ENCODE data around the gene OR56A5. TPM values are rescaled to one million over a fixed set of nuclear protein-coding genes. Genes with fewer than 3 reads are reported as not detected.

The OR56A5 gene
- total RNA-seq, 1 experiment from 2014 or later: not detected

DNA sequence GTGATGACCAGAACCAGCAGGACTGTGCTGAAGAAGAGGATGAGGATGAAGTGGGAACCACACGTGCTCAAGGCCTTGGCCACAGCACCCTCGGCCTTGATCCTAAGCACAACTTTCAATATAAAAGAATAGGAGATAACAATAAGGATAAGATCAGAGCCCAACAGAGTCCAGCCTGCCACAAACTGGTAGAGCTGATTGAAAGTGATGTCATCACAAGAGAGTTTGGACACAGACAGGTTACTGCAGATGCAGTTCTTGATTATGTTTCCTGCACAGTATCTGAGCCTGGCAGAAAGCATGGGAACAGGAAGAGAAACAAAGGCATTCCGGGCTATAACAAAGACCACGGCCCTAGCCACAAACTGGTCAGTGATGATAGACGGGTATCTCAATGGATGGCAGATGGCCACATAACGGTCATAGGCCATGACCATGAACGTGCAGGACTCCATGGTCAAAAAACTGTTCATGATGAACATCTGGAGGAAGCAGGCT is 34.0 kb upstream of the OR56A5 start:
- Histone ChIP-seq H2BK5ac (ENCODE audit: insufficient read length, low read length) (no peak overlapping the region), H3K4me2 (ENCODE audit: insufficient read depth, insufficient read length, low read length) (no peak overlapping the region), H3K14ac (ENCODE audit: insufficient read depth, low read length) (no peak overlapping the region; the same call in 1 of the 2 replicates), H4K91ac (ENCODE audit: insufficient read length, low read depth, low read length) (no peak overlapping the region), H4K8ac (replicated peaks; ENCODE audit: insufficient read length, low read depth, low read length) (no peak overlapping the region), H2BK20ac (ENCODE audit: low read depth, low read length, poor library complexity, severe bottlenecking) (no peak overlapping the region), H3K9ac (ENCODE audit: extremely low read depth, insufficient read length, low read length) (no peak overlapping the region), H3K56ac (ENCODE audit: insufficient read length, low read depth, low read length) (no peak overlapping the region), H3K4me1 (ENCODE audit: insufficient read depth, low read length) (no peaks in the 10 kb centered on the region), H2BK15ac (ENCODE audit: low read depth, low read length) (no peak overlapping the region), H3K9me3 (ENCODE audit: control insufficient read depth, low read depth, low read length) (no peaks in the 10 kb centered on the region), H2BK12ac (ENCODE audit: insufficient read length, low read depth, low read length) (no peak overlapping the region), H4K5ac (ENCODE audit: insufficient read length, low read depth, low read length) (no peak overlapping the region), H3K27ac (ENCODE audit: insufficient read length, low read depth, low read length) (no peak overlapping the region), H3K23me2 (ENCODE audit: insufficient read length, low read depth, low read length, poor library complexity, severe bottlenecking) (no peaks in the 10 kb centered on the region), H3K79me2 (ENCODE audit: insufficient read depth, low read length) (no peaks in the 10 kb centered on the region), H3T11ph (ENCODE audit: low read length) (no peak overlapping the region), H2AK5ac (ENCODE audit: insufficient read length, low read length) (no peak overlapping the region), H3K23ac (ENCODE audit: insufficient read length, low read depth, low read length) (no peak overlapping the region), H3K18ac (ENCODE audit: insufficient read length, low read depth, low read length) (no peak overlapping the region), H3K79me1 (ENCODE audit: insufficient read depth, low read depth, low read length, poor library complexity, severe bottlenecking) (no peaks in the 10 kb centered on the region), H4K20me1 (ENCODE audit: control insufficient read depth, insufficient read depth, insufficient read length) (no peaks in the 10 kb centered on the region), H2AFZ (ENCODE audit: low read length) (no peak overlapping the region), H2BK120ac (ENCODE audit: low read depth, low read length, poor library complexity, severe bottlenecking) (no peak overlapping the region), H3K4ac (ENCODE audit: low read depth, low read length) (no peak overlapping the region), H3K27me3 (ENCODE audit: insufficient read depth, low read length) (no peaks in the 10 kb centered on the region)
- no peak overlapping the region for H3K4me3 Mint-ChIP-seq
- H3K27me3 Mint-ChIP-seq (ENCODE audit: low read depth): no peaks in the 10 kb centered on the region; the same call in 1 of the 2 replicates
- no peak overlapping the region for H3K27ac Mint-ChIP-seq
- H3K36me3 Mint-ChIP-seq (ENCODE audit: insufficient read depth in 1 of 3, low read depth in 3 of 3): no peaks in the 10 kb centered on the region
- no peak for DNase-seq
- no peaks in the 10 kb centered on the region for H3K9me3 Mint-ChIP-seq
- H3K4me1 Mint-ChIP-seq: no peaks in the 10 kb centered on the region
- TF ChIP-seq, protein P1, sequence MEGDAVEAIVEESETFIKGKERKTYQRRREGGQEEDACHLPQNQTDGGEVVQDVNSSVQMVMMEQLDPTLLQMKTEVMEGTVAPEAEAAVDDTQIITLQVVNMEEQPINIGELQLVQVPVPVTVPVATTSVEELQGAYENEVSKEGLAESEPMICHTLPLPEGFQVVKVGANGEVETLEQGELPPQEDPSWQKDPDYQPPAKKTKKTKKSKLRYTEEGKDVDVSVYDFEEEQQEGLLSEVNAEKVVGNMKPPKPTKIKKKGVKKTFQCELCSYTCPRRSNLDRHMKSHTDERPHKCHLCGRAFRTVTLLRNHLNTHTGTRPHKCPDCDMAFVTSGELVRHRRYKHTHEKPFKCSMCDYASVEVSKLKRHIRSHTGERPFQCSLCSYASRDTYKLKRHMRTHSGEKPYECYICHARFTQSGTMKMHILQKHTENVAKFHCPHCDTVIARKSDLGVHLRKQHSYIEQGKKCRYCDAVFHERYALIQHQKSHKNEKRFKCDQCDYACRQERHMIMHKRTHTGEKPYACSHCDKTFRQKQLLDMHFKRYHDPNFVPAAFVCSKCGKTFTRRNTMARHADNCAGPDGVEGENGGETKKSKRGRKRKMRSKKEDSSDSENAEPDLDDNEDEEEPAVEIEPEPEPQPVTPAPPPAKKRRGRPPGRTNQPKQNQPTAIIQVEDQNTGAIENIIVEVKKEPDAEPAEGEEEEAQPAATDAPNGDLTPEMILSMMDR (conservative IDR thresholded peaks at IDR 0.05): no peak
- no CpG with 5 or more reads among the region's 7 CpGs for WGBS (ENCODE audit: extremely low coverage, insufficient read length, low lambda C conversion rate)

Measured in H9 (cell line).